NCI-H524 treated with DMSO at 0.1 percent for 48 hours (cell line): ENCODE results near the gene ARPC2.

ENCODE experiments used
- DNase-seq: peaks from one replicate; lab custom pipeline; 2025; lab: John Stamatoyannopoulos, UW

ARPC2 gene

DNA sequence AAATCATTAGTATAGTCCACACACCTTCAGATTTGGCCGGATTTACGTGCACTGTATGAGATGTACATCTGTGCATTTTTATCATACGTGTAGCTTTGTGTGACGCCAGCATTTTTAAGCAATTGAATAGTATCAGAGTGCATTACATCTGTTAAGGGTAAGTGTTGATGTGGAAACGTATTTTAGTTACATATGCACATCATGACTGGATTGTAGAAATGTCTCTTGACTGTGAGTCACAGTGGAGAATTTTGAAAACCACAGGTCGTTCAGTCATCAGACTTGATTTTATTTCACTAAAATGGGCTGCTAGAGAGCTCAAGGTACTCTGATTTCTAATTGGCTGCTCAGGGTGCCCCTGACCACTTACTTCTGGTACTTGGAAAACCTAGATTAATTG, 38.5 kb downstream of the ARPC2 start:
- DNase-seq, result no peak

DNA sequence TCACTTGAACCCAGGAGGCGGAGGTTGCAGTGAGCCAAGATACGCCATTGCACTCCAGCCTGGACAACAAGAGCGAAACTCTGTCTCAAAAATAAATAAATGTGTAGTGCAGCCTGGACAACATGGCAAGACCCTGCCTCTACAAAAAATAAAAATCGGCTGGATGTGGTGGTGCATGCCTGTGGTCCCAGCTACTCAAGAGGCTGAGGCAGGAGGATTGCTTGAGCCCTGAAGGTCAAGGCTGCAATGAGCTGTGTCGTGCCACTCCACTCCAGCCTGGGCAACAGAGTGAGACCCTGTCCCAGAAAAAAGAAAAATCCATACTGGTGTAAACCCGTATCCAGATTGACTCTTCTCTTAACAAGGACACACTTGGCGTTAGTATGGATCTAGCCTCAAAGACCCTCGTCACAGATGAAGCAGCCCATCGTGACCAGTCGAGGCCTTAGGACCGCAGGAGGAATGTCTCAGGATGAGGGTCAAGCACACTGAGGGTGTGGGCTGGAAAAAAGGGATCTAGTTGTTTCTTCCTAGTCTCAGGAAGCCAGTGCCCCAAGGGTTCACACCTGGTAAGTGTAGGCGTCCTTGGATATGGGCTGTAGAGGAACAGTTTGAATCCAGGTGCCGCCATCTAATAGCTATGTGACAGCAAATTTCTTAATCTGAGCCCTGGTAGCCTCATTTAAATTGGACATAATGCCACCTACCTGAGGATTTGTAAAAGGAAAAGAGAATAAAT, 39.8 kb downstream of the ARPC2 start:
- no peak for DNase-seq

DNA sequence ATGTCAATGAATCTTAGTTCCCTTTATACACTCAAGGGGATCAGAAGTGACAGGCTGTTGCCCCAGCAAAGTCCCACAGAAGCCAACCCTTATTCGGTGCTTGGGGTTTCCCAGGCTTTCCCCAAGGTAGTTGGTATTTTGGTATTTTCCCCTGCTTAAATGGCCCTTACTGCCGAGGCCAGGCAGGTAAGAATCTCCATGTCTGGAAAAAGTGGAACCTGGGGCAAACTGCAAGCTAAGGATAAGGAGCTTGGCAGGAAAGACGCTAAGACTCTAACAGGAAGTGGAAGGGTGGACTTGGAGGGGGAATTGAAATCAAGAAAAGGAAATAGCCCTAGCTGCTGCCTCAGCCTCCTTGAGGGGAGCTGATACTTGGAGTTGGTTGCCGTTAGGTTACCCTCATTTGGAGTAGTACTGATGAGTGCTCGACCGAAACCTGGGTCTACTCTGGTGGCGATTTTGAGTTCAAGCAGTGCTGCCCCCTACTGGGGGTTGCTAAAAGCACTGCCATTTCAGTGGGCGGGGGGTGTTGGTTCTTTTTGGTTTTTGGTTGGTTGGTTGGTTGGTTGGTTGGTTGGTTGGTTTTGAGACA, 40.5 kb downstream of the ARPC2 start:
- no peak for DNase-seq

DNA sequence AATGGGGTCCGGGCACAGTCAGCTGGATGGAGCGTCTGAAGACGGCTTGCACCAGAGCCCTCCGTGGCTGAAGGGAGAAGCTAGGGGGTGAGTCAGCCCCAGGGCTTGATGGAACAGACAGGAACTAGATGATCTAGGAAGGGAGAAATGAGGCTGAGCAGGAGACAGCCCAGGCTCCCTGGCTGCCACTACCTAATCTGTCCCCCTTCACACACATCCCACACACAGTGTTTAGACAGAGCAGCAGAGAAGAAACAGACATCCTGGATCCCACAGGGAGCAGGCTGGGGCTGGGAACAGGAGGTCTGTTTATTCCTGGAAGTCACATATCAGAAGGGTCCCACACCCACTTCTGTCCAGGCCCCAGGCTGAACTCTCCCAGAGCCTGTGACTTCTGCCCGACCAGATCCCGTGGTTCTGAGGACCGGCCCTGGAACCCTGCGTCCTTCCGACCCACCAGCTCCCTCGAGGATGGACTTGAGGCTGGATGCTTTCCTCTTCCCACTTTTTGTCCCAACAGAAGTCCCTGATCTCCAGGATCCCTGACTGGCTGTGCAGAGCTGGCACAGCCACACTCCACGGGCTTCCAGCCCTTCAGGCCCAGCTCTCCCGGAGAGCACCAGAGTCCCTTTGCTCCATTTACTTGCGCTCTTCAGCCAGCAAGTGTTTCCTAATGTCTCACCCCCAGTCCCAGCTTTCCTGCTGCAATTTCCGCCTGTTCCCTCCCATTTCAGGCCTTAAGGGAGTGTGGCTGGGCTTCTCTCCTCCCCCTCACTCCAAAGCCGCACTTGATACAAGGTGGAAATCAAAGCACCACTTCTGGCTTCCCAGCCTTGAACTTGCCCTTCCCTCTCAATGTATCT, 42.3 kb downstream of the ARPC2 start:
- DNase-seq, result no peak

DNA sequence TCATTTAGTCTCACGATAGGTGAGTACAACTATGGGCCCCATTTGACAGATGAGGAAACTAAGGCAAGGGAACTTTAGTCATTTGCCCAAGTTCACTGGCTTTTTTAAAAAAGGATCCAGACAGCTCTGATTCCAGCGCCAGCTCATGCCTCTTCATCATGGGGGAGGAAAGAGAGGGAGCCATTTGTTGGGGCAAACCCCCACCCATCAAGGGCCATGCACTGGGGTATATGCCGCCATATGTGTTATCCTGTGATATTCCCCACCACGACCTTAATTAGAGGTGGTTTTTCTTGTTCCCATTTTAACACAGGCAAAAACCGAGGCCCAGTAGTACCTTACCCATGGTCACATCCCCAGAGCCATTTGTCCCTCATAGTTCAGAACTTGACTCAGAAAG, 43.2 kb downstream of the ARPC2 start:
- no peak for DNase-seq

DNA sequence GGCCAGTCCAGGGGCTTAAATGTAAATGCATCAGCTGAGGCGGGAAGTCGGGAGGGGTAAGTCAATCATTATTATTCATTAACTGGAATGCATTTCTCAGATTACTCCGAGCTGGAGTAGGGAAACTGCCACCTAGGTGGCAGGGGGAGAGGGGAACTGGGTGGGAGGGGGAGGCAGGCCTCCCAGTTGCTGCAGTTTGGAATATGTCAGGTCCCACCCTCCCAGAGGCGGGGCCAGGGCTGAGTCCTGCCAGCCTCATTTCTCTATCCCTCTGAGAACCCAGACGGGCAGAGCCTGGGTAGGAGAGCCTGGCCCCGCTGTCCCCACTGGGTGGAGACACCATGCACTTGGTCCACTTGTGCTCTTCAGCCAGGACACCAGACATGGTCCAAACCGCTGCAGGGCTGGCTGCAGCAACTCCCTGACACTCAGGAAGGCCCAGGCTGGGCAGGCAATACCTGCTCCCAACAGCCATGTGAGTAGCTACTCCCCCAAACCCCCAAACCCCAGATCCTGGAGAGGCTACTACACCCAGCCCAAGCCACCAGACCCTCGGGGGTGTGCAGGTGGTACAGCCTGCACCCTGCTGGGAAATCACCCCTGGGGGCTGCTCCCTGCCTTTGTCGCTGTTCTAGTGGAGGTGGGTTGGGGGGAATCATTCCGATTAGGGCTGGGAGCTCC, 43.9 kb downstream of the ARPC2 start, which contains the start of gene GPBAR1:
TSS of gene GPBAR1 (plus strand) at position 274 of the 681 bp plus-strand sequence. CDS start 1,710 bp downstream, outside the sequence.
- no peak for DNase-seq

DNA sequence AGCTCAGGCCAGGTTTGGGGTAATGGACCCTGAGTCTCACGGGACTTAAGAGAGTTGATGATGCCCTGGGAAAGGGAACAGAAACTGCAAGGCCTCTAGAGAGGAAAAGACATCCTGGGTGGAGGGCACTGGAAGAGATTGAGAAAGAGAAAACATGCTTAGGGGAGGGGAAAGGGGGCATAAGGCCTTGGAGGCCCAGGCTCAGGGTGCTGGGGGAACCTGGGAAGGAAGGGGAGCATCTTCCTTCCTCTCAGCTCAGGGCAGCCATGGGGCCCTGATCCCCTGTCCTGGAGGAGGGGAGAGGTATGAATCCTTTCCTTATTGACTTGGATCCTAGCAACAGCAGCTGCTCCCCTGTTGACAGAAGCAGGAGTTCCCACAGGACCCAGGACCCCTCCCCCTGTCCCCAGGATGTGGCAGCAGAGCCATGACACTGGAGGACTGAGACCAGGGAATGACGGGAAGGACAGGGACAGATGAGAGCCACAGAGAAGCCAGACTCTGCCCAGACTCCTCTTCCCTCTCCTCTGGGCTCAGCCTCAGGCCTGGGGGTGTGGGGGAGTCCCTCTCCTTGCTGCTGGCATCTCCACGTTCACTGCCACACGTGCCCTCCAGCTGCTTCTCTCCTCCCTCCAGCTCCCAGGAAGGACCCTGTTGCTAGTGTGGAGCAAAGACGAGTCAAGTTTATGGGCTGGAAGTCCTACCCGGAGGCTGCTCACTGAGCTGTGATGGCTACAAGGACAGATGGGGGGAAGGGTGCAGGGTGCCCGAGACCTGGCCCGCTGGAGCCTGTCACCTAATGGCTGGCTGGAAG, 44.6 kb downstream of the ARPC2 start:
- no peak for DNase-seq

DNA sequence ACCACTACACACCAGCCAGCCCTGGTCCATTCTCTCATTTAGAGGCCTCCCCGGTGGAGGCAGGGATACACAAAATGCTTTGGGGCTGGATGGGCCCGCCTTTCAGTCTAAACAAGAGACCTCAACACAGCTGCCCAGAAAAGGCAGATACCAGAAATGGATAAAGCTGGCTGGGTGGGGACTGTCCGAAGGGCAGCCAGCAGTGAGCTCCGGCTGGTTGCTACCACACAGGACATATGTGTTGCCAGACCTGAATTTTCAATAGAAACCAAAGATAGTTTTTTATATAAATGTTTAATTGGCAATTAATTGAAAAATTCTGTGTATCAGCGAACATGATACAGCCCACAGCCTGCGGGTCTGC, 45.2 kb downstream of the ARPC2 start:
- DNase-seq, result no peak

DNA sequence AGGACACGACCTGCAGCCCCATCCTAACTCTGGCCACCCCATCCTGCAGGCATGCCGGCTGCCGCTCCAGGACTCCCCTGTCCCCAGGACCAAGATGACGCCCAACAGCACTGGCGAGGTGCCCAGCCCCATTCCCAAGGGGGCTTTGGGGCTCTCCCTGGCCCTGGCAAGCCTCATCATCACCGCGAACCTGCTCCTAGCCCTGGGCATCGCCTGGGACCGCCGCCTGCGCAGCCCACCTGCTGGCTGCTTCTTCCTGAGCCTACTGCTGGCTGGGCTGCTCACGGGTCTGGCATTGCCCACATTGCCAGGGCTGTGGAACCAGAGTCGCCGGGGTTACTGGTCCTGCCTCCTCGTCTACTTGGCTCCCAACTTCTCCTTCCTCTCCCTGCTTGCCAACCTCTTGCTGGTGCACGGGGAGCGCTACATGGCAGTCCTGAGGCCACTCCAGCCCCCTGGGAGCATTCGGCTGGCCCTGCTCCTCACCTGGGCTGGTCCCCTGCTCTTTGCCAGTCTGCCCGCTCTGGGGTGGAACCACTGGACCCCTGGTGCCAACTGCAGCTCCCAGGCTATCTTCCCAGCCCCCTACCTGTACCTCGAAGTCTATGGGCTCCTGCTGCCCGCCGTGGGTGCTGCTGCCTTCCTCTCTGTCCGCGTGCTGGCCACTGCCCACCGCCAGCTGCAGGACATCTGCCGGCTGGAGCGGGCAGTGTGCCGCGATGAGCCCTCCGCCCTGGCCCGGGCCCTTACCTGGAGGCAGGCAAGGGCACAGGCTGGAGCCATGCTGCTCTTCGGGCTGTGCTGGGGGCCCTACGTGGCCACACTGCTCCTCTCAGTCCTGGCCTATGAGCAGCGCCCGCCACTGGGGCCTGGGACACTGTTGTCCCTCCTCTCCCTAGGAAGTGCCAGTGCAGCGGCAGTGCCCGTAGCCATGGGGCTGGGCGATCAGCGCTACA, 45.9 kb downstream of the ARPC2 start:
- DNase-seq, result no peak

DNA sequence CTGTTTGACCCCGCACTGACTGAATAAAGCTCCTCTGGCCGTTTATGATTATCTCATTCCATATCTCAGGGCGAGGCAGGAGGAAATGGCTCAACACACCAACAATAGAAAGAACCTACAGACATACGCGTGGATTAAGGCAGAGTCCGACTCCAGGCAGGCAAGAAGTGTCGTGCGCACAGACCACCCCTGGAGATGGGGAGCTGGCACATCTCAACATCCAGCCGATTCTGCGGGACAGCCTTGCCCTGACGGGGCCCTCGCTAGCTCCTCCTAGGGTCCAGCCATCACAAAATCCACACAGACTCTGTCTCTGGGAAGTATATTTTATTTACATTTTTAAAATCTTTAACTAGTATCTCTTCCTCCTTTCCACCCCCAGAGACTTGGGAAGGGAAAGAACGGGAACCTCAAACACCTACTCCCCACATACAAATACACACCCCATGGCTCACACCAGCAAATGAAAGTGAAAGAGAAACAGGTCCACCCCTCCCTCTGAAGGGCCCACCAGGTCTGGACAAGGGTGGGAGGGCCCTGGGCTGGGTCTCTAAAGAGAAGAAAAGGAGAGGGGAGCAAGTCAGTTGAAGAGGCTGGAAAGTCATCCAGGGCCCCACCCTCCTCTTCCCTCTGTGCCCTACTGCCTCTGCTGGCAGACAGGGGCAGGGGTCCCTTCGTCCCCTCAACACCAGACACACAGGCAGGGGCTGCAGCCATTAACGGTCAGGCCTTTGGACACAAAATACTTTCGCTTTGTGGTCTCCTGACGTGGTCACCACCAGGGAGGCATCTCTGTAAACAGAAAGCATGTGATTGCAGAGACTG, 47.0 kb downstream of the ARPC2 start:
- DNase-seq, result no peak

DNA sequence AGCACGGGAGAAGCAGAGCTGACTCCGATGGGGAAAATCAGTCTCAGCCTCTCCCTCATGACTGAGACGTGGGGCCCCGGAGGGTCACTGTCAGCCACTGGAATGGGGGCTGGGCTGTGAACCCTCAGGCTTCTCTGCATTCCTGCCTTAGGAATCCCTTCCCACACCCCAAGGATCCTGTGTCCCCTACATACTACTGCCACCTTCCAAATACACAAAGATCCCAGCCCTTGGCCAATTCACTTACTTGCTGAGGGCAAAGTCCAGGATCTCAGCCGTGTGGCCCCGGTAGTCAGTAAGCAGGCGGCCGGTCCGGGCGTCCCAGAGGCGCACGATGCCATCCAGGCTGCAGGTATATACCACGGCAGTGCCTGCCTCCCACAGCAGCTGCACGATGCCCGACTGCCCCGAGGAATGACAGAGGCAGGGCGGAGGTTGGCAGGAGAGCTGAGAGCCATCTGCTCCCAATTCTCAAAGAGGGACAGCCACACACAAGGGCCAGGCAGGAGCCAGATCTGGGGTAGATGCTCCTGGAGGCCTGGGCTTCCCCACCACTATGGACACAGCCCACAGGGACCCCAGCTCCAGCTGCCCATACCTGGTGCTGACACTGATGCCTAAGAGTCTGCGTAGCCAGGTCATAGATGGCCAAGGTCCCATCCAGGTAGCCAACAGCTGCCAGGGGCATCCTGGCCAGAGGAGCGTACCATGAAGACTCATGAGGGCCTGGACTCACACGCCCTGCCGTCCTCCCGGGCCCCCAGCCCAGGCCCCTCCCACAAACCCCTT, 48.0 kb downstream of the ARPC2 start:
- no peak for DNase-seq

DNA sequence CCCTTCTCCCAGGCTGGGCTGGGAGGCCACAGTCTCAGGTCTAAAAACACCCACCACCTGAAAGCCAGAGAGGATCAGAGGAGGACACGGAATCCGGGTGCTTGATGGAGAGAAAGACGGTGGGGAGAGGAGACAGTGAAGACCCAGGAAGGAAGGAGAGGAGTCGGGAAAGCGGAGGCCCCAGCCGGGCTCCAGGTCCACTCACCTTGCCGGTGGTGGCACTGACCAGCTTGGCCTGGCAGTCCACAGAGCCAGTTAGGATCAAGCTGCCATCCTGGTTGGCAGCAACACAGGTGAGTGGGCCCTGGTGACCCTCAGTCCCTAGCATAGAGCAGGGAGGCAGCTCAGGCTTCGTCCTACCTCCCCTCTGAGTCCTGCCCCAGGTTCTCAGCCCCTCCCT, 48.6 kb downstream of the ARPC2 start:
- no peak for DNase-seq

DNA sequence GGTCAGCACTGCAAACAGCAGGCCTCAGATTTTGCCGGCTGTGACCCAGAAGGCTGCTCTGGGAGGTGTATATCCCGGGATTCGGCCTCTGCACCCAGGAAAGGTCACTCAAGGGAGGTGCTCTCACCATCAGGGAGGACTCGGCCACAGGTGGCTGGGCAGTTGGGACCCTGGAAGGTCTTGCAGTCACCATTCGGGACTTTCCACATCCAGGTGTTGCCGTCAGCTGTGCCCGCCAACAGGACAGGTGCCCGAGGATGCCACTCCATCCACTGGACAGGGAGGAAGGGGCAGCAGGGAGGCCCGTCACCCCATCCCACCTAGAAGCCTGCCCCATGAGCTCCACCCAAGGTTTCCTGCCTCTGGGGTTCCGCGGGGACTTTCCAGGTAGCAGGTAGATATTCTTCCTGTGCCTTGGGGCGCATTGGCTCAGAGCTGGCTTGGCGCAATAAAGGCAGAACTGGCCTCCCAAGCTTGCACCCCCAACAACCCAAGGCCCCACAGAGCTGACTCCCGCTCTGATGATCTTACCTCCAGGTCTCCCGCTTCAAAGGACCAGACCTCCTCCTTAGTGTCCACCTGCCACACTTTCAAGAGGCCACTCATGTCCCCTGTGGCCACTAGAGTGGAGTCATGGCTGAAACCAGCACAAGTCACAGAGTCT, 49.5 kb downstream of the ARPC2 start:
- no peak for DNase-seq

DNA sequence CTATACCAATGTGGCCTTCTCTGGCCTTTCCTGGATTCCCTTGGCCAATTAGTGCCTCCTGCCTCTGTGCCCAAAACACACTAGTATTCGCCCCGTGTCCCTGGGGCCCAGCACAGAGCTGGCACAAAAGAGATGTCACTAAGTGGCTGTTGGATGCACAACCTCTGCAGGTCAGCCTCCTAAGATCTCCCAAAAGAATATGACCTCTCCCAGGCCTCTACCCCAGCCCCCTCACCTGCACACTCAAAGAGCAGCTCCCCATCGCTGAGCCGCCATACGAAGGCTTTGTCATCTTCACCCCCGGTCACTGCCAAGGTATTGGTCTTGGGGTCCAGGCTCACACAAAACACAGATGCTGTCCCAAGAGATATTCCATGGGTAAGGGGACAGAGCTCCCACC, 50.3 kb downstream of the ARPC2 start:
- DNase-seq, result no peak

DNA sequence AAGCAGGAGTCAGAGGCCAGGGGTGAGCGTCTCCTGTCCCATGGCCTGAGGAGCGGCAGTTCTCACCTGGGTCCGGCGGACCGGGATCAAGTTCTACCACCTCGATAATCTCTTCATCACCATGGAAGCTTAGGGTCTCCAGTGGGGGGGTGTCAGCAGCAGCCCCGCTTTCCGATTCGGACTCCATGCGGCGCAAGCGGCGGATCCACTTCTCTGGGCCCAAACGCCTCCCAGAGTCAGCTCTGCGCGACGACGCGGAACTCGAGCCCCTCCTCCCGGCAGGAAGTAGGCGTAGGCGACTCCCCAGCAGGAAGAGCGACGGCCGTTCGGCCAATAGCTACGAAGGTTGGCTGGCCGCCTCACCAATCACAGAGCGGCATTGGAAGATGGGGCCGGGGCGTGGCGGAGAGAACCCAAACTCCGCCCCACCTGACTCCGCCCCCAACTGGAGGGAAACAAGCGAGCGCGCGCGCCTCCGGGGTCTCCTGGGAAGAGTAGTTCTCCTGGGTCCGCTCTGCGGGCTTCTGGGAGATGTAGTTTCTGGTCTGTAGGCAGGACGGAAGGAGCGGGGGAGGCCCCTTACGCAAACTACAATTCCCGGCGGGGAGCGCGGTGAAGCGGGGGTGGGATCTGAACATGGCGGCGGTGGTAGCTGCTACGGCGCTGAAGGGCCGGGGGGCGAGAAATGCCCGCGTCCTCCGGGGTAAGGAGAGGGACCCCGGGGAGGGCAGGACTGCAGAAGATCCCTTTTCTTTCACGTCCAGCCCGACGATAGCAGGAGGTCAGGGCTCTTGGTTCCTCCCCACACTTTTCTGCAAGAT, 53.1 kb downstream of the ARPC2 start, which contains the start of the genes AAMP and PNKD:
TSS of gene AAMP (minus strand) at position 238 of the 821 bp plus-strand sequence. CDS start at position 187, 51 bp downstream.
TSS of gene PNKD (plus strand) at position 620 of the 821 bp plus-strand sequence. CDS start at position 637, 17 bp downstream.
- peak; percentile 91 for DNase-seq

DNA sequence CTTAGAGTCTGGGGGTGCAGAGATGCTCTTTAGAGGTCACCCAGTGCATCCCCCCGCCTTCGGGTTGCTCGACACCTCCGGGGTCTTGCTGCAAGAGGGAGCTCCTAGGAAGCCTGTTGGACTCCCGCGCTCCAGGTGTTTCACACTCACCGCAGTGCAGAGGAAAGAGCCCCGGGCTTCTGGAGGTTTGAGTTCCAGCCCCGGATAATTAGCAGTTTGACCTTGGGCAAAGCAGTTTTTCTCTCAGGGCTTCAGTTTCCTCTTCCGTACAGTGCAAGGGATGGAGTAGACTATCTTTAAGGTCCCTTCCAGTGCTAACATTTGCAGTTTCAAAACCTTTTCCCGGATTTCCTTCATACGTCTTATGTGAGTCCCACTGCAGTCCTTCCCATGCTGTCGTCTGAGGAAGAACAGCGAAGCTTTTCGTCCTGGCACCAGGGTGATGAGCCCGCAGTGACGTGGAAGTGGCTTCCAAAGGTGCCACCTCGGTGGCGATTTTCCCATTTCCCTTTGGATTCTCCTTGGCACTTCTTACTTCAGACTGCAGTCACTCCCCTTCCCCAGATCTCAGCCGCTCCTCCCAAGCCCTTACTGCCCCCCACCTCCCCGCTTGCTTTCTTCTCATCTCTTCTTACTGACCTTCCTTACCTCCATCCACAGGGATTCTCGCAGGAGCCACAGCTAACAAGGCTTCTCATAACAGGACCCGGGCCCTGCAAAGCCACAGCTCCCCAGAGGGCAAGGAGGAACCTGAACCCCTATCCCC, 53.9 kb downstream of the ARPC2 start:
- no peak for DNase-seq
